NCI-H460 (cell line): ENCODE data around the gene AP1M1. TPM values are rescaled to one million over a fixed set of nuclear protein-coding genes. Genes with fewer than 3 reads are reported as not detected.

Source experiments
- DNase-seq: peaks from one replicate; pipeline ENCODE4 v3.0.0-alpha.2; 2016; ENCODE audit warnings: low read depth; ENCODE audit errors: extremely low read depth
- total RNA-seq: library from RNA; depleted of rRNA; stranded (reverse); fragments of >200 nt; shearing (Covaris generic); gene quantifications from 2 replicates; pipeline ENCODE4 v1.2.3, GENCODE V29; 2014

The AP1M1 gene
- total RNA-seq, 1 experiment from 2014 or later, result 43.4 TPM

DNA sequence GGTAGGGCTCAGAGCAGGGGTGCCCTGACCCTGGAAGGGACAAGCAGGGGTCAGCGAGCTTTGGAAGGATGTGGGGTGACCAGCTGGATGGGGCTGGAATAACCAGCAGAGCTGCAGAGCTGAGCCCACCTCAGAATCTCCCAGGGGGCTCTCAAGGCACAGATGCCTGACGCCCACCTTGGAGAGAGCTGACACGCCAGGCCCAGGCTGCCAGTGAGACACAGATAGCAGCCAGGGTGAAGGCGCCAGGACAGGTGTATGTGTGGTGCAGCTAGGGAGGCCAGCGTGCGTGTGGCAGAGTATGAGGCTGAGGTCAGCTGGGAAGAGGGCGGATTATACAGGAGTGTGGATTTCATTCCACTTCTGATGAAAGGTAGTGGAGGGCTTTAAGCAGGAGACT is 8.9 kb downstream of the AP1M1 start:
- DNase-seq, result no peak

DNA sequence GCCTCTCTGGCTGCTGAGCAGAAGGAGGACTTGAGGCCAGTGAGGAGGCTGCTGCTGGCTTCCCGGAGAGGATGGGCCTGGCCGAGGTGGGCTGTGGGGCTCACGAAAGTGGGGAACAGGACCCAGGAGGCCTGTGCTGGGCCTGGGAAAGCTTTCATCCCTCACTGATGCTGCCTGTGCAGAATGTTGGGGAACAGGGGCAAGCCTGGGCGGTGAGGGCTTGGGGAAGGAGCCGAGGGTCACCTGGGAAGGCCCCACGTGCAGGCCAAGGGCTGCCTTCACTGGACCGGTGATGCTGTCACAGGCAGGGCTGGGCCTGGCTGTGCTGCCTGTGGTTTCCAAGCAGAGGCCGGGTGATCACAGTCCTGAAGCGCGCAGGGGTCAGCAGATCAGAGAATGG is 9.4 kb downstream of the AP1M1 start:
- no peak for DNase-seq

DNA sequence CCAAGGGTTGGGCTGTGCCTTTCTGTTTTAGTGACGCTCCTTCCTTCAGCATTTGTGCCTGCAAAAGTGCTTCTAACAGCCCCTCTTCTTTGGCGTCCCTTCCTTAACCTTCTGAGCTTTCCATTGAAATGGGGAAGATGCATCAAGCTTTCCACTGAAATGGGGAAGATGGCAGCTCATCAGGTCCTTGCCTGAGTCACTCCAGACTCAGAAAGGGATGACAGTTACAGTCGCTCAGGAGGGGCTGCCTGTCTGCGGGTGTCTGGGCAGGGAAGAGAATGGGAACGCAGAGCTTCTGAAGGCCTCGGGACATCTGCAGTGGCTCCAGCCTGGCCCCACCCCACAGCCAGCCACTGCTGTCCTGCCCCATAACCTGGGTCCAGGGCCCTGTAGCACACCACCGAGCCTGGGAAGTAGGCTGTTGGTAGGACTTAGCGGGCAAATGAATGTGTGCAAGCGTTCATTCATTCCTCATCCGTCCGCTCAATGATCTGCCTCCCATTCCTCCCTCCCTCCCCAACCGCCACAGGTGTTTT is 9.8 kb downstream of the AP1M1 start:
- no peak for DNase-seq

DNA sequence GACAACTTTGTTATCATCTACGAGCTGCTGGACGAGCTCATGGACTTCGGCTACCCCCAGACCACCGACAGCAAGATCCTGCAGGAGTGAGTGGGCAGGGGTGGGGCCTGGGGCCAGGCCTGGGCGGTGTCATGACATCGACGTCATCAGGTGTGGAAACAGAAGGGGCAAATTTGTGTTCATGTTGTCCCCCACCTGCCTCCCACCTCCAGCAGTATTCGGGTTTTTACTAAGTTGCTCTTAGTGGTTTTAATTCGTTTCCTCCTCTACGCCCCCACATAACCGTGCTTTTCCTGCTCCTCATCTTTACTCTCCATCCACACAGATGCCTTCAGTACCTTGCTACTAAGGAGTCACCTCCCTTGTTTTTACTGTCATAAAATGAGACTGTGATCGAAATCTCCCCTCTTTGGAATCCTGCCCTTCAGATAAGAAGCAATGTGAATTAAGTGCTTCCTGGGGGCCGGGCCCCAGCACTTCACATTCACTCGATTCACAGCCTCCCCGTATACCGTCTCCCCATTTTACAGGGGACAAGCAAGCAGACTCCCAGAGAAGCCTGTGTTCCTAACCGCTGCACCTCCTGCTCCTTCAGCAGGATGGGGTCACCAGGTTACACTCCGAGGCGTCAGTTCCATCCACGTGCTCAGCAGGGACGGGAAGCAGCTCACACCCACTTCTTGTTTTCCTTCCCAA is 10.5 kb downstream of the AP1M1 start:
- no peak for DNase-seq

DNA sequence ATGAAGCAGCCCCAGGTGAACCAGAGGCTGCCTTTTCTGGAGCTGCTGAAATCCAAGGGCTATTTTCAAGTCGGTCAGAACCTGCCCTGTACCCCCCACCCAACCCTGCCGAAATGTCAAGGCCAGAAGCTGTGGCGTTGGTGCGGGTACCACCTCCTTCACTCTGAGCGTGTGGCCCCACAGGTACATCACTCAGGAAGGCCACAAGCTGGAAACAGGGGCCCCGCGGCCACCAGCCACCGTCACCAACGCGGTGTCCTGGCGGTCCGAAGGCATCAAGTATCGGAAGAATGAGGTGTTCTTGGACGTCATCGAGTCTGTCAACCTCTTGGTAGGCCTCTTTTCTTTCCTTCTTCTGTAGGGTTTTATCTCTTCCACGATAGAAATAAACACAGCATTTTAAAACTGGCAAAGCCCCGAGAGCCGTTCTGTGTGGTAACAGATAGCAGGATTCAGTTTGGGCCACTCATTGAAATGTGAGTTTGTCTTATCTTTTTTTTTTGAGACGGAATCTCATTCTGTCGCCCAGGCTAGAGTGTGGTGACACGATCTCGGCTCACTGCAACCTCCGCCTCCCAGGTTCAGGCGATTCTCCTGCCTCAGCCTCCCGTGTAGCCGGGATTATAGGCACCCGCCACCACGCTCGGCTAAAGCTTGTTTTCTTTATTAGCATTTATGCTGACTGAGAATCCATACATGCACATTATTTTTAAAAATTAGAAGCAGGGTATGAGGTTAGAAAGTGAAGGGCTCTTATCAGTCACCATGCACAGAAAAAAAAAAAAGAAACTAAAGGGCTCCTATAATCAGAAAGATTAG is 11.3 kb downstream of the AP1M1 start:
- DNase-seq, result no peak

DNA sequence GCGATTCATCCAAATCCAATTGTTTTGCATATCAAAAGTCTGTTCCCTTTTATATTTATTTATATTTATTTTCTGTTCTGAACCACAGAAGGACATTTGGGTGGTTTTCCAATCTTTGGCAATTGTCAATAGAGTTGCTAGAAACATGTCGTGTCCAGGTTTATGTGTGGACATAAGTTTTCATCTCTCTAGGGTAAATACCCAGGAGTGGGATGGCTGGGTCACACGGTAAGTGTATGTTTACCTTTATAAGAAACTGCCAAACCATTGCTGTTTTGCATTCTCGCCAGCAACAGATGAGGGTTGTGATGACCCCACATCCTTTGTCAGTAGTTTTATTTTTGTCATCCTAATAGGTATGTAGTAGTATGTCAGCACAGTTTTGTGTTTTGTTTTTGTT is 12.5 kb downstream of the AP1M1 start:
- no peak for DNase-seq

DNA sequence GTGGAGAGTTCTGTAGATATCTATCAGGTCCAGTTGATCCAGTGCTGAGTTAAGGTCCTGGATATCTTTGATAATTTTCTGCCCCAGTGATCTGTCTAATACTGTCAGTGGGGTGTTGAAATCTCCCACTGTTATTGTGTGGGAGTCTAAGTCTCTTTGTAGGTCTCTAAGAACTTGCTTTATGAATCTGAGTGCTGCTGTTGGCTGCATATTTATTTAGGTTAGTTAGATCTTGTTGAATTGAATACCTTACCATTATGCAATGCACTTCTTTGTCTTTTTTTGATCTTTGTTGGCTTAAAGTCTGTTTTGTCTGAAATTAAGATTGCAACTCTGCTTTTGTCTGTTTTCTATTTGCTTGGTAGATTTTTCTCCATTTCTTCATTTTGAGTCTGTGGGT is 15.4 kb downstream of the AP1M1 start:
- DNase-seq, result no peak

DNA sequence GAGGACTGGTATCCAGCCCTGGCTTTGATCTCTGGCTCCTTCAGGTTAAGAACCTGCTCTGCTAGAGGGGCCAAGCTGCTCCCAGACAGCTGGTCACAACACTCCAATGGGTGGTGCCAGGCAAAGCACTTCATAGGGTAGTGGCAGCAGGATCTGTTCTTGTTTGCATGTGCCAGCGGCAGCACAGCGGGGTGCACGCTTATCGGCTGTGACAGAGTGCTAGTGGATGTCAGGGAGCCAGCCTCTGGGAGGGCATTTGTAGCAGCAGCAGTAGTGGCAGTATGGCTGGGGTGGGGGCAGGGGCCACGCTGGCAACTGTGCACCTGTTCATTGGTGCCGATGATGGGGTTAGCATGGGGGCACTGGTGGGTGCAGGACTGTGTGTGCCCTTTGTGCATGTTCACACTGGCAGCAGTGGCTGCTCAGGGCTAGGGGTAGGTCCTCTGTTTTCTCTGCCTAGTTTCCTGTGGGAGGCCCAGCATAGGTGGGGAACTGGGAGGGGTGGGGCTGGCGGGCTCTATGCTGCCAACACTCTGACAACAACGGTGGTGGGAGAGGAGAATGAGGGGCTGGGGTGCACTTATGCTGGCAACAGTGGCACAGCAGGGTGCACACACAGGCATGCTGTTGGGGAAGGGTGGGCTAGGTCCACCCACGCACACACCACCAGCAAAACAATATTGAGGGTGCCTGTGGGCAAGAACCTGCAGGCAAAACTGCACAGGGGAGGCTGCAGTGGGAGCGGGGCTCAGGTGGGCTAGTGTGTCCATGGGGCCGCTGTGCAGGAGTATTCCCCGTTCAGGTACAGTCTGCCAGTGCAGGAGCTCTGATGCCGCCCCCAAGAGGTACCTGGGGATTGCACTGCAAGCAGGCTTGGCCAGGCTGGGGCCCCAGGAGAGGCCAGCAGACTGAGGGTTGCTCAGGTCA is 19.3 kb downstream of the AP1M1 start:
- no peak for DNase-seq

DNA sequence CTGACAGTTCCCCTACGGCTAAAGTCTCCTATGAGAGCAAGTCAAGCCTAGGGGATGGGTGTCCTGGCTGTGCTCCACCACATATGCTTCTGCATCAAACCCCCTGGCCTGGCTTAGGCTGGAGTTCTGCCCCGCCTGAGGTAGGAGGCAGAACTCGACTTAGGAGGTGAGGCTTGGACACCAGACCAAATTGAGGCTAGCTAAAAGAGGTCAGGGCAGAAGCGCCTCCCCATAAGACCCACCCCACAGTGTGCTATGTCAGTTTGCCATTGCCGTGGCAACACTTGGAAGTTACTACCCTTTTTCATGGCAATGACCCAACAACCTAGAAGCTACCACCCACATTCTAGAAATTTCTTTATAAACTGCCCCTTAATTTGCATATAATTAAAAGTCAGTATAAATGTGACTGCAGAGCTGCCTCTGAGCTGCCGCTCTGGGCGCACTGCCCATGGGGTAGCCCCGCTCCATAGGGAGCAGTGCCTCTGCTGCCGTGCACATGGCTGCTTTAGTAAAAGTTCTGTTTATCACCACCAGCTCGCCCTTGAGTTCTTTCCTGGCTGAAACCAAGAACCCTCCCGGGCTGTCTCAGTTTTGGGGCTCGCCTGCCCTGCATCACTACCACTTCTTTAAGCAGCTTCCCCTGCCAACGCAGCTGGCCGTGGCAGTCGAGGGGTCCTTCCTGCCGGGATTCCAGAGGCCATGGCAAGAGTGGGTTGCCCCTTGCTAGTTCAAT is 20.2 kb downstream of the AP1M1 start:
- DNase-seq, result no peak

DNA sequence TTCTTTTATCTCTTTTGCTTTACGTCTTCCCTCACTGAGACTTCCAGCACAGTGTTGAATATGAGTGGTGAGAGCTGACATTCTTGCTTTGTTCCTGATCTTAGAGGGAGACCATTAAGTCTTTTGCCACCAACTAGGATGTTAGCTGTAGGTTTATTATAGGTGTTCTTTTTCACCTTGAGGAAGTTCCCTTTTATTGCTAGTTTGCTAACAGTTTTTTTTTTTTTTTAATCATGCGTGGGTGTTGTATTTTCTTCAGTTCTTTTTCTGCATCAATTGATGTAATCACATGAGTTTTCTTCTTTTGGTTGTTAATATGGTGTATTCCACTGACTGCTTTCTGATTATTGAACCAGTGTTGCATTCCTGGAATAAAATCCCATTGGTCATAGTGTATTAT is 21.1 kb downstream of the AP1M1 start:
- no peak for DNase-seq

DNA sequence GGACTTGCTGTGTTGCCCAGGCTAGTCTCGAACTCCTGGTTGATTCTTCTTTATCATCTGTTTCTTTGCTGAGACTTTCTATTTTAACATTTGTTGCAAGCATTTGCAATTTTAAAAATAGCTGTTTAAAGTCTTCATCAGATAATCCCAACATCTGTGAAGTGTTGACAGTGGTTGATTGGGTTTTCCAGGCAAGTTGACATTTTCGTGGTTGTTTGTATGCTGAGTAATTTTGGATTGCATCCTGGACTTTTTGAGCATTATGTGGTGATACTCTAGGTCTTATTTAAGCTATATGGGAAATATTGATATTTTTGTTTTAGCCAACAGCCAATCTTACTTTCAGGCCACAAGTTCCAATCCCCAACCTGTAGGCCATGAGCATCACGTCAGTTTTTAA is 25.1 kb downstream of the AP1M1 start:
- DNase-seq, result no peak

DNA sequence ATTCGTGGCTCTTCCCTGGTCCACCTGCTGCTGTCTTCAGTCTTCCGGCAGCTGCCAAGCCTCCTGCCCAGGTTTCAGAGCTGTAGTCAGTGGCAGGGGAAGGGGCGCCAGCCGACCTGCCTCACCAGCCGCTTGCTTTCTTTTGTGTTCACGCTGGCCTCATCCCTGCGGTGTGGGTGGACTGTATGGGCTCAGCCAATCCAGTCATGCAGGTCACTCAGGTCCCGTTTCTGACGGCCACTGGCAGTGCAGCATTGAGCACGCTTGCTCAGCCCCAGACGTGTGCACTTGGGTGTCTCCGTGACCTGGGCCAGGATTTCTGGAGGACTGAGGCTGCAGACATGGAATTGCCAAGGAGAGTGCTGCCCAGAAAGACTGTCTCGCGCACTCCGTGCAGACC is 26.0 kb downstream of the AP1M1 start:
- no peak for DNase-seq

DNA sequence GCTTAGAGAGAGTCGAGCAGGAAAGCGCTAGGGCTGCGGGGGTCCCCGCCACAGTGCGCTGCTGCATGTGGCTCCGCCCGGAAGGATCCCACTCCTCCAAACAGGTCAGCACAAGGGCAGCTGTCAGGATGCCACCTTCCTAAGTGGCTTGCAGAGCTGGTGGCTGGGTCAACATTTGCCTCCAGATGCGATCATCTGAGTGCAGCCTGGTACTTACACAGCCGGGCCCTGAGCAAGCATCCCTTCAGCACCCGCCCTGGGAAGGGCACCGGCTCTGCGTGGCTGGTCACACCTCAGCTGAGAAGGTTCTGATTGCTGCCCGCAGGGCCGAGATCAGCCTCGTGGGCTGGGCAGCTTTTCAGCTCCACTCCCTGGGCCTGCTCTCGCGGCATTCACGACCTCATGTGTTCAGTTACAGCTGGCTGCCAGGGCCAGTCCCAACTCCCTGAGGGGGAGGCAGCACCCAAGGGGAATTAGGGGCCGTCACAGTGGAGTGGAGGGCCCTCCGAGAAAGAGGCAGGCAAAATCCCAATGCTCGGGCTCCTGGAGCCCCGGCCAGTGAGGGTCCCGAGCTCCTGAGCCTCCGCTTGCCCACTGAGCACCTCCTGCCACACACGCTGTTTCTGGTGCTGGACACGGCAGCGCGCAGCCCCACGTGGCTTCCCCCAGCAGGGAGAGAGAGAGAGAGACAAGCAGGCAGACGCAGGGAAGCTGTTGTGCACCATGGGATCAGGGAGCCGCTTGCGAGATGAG is 26.8 kb downstream of the AP1M1 start:
- DNase-seq, result no peak

DNA sequence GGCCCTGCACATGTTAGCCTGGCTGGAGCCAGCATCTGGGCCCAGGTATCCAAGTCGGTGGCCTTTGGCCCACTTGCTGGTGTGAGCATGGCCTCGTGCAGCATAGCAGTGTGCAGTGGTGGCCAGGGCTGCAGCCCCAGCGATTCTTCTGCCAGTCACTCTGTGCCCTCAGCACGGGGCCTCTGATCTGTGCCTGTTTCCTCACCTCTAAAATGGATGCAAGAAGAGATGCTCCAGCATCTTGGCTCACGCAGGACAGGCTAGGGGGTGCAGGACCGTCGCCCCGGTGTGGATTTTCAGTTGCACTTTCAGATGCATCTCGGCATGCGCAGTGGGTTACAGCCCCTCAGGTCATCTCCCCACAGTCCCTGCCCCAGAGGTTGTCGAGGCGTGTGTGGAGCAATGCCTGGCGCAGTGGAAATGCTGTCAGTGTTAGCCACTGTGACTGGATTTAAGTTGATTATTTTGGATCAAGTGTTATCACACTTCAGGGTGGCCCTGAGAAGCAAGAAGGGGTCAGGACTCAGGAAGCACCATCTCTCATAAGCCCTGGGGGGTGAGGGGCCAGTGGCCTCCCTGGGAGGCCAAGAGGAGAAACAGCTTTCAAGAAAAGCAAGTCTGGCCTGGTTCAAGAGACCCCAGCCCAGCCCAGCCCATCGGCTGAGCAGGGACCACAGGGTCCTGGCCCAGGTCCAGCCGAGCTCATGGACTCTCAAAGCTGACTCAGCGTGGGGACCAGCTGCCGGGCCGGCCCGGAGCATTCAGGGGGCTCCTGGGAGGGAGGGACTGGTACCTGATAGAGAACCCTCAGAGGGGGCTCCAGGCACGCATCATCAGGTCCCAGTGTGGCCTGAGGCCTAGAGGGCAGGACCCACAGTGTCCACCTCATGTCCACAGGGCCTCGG is 27.8 kb downstream of the AP1M1 start:
- no peak for DNase-seq

DNA sequence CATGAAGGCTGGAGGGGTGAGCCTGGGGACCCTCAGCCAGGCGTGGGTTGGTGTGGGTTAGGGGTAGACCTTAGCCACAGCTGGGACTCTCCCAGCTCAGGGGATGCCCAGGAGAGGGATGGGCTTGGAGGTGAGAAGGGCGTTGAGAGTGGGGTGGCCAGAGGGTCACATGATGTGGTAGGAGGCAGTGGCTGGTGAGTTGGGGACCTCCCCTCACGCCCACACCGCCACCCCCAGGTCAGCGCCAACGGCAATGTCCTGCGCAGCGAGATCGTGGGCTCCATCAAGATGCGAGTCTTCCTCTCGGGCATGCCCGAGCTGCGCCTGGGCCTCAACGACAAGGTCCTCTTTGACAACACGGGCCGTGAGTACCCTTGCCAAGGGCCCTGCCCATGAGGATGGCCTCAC is 28.5 kb downstream of the AP1M1 start:
- DNase-seq, result no peak

DNA sequence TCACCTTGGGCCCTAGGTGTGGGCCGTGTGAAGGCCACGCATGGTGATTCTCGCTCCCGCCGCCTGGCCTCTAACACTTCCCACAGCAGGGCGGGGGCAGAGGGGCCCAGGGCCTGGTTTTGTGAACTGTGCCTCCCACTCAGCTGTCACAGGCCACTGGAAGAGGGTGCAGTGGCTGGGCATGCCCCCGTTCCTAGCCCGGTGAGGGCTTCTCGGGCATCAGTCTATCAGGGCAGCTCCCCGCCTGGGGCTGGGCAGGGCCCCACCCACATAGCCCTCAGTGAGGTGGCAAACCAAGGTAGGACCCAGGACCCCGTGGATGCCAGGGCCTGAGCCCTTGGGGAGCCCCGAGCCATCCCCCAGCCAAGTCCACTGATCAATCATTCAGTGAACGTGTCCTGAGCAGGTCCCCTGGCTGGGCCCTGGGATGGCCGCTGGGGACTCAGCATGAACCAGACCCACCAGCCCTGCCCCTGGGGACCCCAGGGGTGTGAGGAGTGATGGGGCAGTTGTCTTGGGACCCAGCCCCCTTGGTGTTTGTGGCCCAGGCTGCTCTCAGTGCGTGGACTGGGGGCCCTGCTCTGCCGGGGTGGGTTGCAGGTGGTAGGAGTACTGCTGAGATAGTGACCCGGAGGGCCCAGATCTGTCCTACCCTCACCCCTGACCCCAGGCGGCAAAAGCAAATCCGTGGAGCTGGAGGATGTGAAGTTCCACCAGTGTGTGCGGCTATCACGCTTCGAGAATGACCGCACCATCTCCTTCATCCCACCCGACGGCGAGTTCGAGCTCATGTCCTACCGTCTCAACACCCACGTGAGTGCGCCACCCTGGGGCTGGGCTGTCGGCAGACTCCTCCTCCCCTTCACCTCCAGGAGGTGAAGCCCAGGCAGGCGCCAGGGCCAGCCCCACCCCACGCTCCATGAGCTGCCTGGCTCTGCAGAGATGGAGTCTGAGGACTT is 29.4 kb downstream of the AP1M1 start:
- DNase-seq, result no peak
